Left colon (tissue), 2 donors: ENCODE measurements around the gene TBC1D5. TPM values are rescaled to one million over a fixed set of nuclear protein-coding genes. Genes with fewer than 3 reads are reported as not detected.

Experiments used
- ATAC-seq: fragments of 200-7000 bp; cut with Tn5 transposase; one replicate; pipeline ENCODE4 v1.9.1; 2020; ENCODE audit warnings: mild to moderate bottlenecking, moderate library complexity
- DNase-seq, 2 donors: peaks; one replicate each; pipeline ENCODE4 v3.0.0-alpha.2; 2020
- intact Hi-C, 2 donors: fragments of 100-400 bp; cut with DNase I in 1 of 2; cut with micrococcal nuclease in 1 of 2; formaldehyde crosslinking; loops; one replicate each; pipeline versions ENCODE4 v1.11.2 to v1.14.0; 2022; cut with DNase I, micrococcal nuclease
- total RNA-seq, 2 donors: library from RNA; stranded (reverse); fragmentation: NEBNext Ultra II Directional; extraction: Animal tissue kit (Norgen Biotek cat#: 25700); gene quantifications; one replicate each; pipeline ENCODE4 v1.2.1, GENCODE V29; 2021
- donor health status: DM: no; HTN: no; CAD: no.
- donor health status: DM: yes; HTN: yes; CAD: no.

TBC1D5 gene
- total RNA-seq, 2 donors from 2014 or later, result 32.4 to 34.7 TPM

DNA sequence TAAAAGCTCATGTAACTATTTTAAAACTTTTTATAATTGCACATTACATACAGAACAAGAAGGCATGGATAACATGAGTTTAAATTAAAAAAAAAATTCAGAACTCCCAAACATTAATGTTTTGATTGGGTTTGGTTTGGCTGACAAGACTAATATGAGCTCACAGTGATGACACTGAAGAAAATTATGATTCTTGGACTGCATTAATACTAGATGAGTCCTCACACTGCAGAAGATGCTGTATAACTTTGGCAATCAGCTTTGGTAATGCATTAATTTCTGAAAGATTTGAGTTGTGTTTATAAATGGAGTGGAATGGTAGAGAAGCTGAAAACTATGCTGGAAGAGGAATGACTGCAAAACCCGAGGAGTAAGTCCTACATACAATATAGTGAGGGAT lies 498.8 kb downstream of the TBC1D5 start:
- no peak for DNase-seq
- intact Hi-C loops, result no loop called here
- no peak for ATAC-seq

DNA sequence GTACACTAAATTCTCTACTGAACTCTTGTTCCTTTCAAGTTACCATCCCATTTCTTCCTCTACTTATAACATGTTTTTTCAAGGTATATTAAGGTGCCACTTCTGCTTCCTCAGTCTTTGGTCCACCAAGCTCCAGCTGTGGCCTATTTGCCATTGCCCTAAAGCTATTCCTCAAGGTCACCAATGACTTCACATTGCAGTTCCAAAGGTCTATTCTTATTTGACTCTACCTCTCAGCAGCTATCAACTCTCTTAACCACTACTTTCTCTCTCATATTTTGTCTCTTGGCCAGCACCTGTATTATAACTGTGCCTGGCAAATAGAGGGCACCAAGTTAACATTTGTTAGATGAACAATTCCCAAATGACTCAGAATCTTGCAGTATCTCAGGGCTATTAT lies 503.0 kb downstream of the TBC1D5 start:
- no peak for DNase-seq
- intact Hi-C loops, result no loop called here
- ATAC-seq, result no peak

DNA sequence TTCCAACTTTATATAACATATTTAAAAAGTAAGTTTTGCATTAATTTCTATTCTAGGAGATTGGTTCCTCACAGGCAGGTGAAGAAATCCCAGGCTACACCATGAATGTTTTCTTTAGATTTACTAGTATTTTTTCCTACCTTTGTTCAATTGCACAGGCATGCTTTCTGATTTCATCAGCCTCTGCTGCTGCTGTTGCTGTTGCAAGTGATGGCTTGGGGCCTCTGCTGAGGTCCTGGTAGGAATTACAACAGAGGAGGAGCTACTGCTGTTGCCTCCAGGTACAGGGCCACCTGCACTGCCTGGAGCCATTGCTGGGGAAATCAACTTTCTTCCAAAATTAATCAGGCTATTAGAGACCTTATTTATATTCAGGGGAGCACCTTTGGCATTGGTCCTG lies 504.4 kb downstream of the TBC1D5 start:
- DNase-seq (no peak), ATAC-seq (no peak)
- intact Hi-C loops, result no loop called here

DNA sequence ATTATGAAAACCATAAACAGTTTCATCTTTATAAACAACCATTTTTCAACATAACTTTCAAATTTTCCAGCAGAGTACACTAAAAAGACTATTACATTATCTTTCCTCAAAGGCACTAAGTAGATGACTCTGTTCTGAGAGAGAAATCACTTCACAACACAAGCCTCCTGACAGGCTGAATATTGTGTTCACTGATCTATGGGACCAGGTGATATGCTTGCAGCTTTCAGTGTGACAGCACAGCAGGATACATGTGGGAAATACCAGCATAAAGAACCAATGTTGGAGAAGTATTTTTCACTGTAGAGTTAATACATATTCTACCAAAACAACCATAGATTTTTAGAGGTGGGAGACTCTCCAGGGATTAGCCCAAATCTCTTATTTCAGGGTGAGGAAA lies 507.1 kb downstream of the TBC1D5 start:
- ATAC-seq, result no peak
- intact Hi-C loops, result no loop called here
- no peak for DNase-seq

DNA sequence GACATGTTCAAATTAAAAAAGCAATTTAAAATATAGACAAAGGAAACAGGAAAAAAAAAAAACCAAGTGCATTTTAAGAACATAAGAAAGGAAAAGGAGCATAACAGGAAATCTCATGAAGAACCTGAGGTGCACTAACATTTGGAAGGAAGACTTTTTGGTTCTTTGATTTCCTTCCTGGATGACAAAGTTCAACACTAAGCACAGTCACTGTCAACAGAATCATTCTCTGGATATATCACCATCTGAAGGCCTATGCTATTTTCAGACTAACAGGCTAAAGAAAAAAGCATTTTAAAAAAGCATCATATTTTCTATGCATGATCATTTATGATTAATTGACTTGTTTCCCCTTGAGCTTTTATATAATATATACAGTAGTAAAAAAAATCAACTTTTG lies 508.0 kb downstream of the TBC1D5 start:
- ATAC-seq (peak; percentile 44), DNase-seq (no peak)
- intact Hi-C loops, result loop anchor here in 1 of 2 donors (5.0 kb wide), 1 partner anchor 632 kb away; no protein-coding TSS in a partner anchor

DNA sequence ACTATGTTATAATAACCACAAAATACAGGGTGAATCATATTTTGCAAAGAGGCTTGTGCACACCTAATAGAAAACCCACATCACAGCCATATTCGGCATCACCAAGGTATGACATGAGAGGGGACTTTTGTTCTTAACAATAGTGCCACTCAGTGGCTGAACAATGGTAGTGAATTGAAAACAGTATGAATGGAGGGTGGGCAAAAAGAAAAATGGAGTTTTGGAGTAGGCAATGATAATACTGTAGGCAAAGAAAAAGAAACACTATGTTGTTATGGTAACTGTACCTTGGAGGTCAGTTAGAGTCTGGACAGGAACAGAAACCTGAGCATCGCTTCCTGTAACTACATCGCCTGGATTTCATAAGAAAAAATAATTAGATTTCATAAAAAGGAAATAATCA lies 509.0 kb downstream of the TBC1D5 start:
- DNase-seq (no peak), ATAC-seq (peak; percentile 90)
- intact Hi-C loops, result loop anchor here in 1 of 2 donors (5.0 kb wide), 1 partner anchor 631 kb away; no protein-coding TSS in a partner anchor

DNA sequence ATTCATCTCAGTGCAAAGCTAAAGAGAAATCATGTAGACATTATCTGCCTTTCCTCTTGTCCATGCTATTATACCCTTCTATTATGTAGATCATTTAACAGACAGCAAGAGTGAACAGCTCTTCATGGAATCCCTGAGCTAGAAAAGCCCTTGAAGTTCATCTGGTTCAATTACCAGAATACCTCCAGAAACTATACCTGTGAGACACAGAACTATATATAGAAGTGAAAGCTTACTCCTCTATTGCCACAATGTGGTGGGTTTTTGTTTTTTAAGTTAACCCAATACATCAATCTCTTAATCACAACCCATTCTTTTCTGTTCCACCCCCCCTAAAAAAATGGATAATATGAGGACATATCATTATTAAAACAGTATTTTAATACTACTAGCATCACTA lies 510.0 kb downstream of the TBC1D5 start:
- DNase-seq (no peak), ATAC-seq (no peak)
- intact Hi-C loops, result loop anchor here in 1 of 2 donors (5.0 kb wide), 1 partner anchor 630 kb away; no protein-coding TSS in a partner anchor

DNA sequence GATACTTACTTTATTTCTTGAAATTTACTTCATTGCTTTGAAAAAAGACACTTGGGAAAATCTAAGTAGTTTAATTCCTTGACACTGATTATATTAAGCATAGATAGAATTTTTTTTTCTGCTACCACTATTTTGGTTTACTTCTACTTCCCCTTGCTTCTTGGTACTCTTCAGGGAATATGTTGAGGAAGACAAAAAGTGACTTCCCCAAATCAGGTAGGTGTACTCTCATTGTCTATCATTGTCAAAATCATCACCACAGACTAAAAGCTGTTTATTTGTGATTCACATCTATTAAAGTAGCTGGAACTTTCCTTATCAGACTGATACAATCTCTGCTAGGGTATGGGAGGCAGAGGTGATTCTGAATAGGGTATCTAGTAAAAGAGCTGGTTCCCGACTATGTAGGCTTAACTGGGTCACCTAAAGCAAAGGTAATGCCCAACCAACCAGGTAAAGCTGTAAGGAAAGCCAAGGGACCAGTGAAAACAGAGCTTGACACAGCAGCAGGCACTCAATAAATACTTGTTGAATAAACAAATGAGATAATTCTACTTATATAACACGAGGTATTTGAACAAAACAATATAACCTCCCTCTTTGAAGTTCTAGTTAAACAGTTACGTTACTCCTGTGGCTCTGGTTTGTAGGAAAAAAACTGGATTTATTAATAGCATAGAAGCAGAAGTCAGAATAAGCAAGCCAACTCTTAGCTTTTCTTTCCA lies 510.7 kb downstream of the TBC1D5 start:
- intact Hi-C loops, result loop anchor here in 1 of 2 donors (5.0 kb wide), 1 partner anchor 629 kb away; no protein-coding TSS in a partner anchor
- no peak for DNase-seq
- peak; percentile 61 for ATAC-seq

DNA sequence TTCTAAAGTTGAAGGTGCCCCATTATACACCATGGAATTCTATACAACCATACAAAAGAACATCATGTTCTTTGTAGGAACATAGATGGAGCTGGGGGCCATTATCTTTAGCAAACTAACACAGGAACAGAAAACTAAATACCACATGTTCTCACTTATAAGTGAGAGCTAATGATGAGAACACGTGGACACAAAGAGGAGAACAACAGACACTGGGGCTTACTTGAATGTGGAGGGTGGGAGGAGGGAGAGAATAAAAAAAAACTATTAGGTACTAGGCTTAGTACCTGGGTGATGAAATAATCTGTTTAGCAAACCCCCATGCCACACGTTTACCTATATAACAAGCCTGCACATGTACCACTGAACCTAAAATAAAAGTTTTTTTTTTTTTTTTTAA lies 515.0 kb downstream of the TBC1D5 start:
- intact Hi-C loops, result no loop called here
- ATAC-seq, result no peak
- DNase-seq, result no peak

DNA sequence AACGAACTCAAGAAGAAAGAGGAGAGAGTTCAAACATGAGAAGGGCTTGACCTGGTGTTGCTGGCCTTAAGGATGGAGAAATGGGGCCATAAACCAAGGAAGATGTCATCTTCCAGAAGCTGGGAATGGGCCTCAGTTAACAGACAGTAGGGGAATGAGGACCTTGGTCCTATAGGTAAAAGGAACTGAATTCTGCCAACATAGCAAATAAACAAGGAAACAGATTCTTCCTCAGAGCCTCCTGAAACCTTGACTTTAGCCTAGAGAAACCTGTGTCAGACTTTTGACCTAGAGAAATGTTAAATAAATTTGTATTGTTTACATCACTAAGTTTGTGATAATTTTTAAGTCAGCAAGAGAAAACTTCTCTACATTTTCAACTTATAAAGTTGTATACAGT lies 520.9 kb downstream of the TBC1D5 start:
- ATAC-seq (no peak), DNase-seq (no peak)
- intact Hi-C loops, result no loop called here

DNA sequence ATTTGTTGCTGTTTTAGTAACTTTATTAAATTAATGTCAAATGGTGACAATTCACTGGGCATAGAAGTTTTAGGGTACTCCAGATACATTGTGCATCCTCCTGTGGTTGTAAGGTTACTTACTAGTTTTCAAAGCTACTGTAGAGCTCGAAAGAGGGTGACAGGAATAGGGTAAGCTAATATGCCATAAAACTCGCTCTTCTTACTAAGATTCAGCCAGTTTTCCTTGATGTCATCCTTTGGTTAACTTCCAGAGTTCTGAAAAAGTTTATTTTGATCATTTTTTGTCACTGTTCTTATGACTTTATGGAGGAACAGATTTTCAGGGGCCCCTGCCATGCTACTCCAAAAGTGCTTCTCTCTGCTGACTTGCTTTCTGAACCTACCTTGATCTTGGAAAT lies 522.8 kb downstream of the TBC1D5 start:
- intact Hi-C loops, result no loop called here
- no peak for ATAC-seq
- DNase-seq, result no peak

DNA sequence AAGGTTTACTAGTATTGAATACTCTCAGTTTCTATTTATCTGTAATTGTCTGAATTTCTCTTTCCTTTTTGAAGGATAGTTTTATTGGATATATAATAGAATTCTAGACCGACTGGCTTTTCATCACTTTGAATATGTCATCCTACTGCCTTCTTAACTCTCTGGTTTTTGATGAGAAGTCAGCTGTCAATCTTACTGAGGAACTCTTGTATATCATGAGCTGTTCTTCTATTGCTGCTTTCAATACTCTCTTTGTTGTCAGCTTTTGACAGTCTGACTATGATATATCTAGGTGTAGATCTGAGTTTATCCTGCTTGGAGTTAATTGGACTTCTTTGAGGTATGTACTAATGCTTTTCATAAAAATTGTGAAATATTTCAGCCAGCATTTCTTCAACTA lies 523.8 kb downstream of the TBC1D5 start:
- ATAC-seq (no peak), DNase-seq (no peak)
- intact Hi-C loops, result no loop called here

DNA sequence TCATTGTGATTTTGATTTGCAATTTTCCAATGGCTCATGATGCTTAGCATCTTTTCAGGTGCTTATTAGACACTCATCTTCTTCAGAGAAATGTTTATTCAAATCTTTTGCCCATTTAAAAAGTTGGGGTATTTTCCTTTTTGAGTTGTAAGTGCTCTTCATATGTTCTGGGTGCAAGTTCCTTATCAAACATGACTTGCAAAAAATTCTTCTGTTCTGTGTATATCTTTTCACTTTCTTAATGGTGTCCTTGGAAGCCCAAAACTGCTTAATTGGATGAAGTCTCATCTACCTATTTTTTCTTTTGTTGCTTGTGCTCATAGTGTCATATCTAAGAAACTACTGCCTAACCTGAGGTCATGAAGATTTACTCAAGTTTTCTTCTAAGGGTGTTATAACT lies 524.8 kb downstream of the TBC1D5 start:
- no peak for ATAC-seq
- intact Hi-C loops, result no loop called here
- no peak for DNase-seq

DNA sequence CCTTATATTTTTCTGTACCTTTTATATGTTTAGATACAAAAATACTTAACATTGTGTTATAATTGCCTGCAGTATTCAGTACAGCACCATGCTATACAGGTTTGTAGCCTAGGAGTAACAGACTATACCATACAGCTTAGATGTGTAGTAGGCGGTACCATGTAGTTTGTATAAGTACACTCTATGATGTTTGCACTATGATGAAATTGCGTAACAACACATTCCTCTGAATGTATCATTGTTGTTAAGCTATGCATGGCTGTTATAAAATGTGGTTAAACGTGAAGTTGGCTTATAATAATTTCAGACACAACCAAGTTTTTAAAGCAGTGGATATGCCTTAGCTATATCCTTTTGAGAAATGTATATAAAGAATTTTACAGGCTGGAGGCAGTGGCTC lies 529.3 kb downstream of the TBC1D5 start:
- intact Hi-C loops, result no loop called here
- peak; percentile 82 for ATAC-seq

DNA sequence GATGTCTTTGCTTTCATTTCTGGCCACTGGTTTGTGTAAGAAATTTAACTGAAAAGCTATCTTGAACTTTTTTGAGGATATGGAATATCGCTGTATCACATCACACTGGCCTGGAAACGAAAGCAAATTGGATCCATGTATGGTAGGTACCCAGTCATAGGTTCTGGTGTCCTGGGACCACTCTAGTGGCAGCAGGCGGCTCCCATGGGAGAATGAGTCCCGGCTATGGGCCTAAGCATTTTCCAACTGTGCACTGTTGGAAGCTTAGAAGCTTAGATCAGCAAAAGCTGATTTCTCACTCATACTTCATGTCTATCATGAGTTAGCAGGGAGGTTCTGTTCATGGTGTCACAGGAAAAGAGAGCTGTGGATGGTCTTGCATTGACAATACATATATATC lies 534.5 kb downstream of the TBC1D5 start:
- DNase-seq (no peak), ATAC-seq (no peak)
- intact Hi-C loops, result no loop called here

More for the DNA sequence above, 529.3 kb downstream of the TBC1D5 start:
- no peak for DNase-seq

DNA sequence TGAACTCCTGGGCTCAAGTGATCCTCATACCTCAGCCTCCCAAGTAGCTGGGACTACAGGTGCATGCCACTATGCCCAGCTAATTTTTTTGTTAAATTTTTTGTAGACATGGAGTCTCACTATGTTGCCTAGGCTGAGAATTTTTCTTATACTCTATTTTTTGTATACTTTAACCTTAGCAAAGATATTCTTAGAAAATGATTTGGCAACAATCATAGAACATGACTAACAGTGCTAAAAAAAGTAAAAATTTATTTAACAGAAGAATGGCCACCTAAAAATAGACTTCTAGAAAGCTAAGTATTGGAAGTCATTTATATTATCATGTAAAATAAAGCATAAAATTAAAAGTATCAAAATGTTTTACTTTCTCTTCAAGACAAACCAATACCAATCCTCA lies 535.4 kb downstream of the TBC1D5 start:
- DNase-seq, result no peak
- intact Hi-C loops, result no loop called here

DNA sequence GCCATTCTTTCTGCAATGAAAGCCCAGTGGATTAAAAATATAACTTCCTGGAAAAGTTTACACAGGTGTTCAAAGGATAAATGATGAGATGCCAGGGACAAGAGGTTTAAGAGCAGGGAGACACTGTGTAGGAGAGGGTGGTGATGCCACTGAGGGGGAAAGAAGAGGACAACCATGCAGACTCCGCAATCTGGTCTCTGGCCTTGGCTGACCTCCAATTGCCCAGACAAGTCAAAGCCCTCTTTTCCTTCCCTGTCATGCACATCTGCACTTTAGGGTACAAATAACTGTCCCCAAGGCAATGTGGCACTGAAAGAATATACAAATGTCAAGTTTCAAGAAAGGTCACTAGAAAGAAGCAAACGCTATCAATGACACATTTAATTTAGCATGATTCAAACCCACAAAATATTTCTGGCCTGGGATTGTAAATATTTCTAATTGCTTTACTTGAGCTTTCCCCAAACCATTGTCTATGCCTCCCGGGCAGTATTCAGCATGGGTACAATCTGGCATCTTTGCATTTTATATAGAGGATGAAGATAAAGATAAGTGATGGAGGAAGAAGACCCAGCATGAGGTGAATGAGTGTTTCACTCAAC lies 538.3 kb downstream of the TBC1D5 start:
- no peak for DNase-seq
- intact Hi-C loops, result no loop called here
- ATAC-seq, result no peak

More for the DNA sequence above, 535.4 kb downstream of the TBC1D5 start:
- ATAC-seq, result no peak

DNA sequence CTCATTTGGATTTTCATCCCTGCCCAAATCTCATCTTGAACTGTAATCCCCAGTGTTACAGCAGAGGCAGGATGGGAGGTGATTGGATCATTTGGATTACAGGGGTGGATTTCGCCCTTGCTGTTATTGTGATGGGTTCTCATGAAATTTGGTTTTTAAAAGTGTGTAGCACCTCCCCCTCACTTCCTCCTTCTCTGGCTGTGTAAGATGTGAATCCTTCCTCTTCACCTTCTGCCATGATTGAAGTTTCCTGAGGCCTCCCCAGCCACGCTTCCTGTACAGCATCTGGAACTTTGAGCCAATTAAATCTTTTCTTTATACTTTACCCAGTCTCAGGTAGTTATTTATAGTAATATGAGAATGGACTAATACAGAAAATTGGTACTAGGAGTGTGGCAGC lies 540.9 kb downstream of the TBC1D5 start:
- intact Hi-C loops, result no loop called here
- ATAC-seq, result no peak
- no peak for DNase-seq

DNA sequence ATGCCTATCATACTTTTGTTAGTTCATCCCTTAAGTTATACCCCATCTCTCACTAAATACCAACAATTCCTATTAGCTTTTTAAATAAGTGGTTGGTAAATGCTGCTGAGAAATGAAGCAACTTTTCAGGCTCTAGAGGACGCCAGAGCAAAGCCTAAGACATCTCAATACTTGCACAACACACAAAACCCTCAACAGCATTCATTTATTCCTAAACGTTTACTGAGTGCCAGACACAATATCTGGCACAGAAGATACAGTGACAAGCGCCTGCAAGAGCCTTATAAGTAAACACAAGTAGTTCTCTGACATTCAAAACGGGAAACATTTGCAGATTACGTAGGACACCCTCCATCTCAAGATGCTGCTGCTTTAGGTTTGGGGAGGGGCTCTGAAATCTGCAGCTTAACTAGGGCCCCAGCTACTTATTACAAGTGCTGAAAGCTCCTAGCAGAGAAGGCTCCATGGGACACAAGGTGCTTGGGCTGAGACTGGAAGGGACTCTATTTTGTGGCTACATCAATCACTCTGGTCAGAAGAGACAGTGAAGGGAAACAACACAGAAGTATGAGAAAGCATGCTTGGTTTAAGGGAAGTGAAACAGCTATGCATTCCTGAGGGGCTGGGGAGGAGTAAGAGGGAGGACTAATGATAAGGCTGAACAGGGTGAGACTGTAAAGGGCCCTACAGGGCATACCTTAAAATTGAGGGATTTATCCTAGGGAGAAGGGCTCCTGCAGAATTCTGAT lies 546.4 kb downstream of the TBC1D5 start:
- DNase-seq, result no peak
- intact Hi-C loops, result no loop called here
- ATAC-seq, result no peak

DNA sequence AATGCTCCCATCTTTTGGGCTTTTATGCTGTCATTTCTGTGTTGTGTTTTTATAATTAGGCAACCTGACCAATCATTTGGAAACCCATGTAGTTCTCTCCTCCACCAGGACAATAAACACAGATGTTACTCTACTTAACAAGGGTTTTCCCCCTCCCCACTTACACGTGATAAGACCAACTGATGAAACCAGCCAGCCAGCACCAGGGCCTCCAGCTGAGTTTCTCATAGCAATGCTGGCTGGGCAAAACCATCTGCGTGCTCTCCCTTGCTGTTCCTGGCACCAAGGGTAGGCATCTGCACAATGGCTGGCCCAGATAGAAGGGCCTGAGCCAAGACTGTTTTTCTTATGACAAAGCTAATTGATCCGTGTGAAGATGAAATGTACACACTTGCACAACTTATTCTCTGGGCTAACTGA lies 547.2 kb downstream of the TBC1D5 start:
- DNase-seq (peak in 1 of 2 donors; percentile 12), ATAC-seq (no peak)
- intact Hi-C loops, result no loop called here
